HEK293T (cell line): Measurements from ENCODE around the gene TMC4.

ENCODE experiments used
- ARNT ChIP-seq: fragments of 450-650 bp; IDR thresholded peaks from 2 replicates; pipeline ENCODE4 v1.6.1; 2017; ENCODE audit warnings: mild to moderate bottlenecking
- CTBP1 ChIP-seq: fragments of 450-650 bp; IDR thresholded peaks from 2 replicates; pipeline ENCODE4 v1.6.1; 2016; ENCODE audit warnings: borderline replicate concordance
- FOXA1 ChIP-seq: fragments of 450-650 bp; IDR thresholded peaks from 2 replicates; pipeline ENCODE4 v1.6.1; 2016; ENCODE audit warnings: mild to moderate bottlenecking
- FOXK2 ChIP-seq: fragments of 450-650 bp; IDR thresholded peaks from 2 replicates; pipeline ENCODE4 v1.6.1; 2016; ENCODE audit warnings: mild to moderate bottlenecking
- SP1 ChIP-seq: fragments of 450-650 bp; IDR thresholded peaks from 2 replicates; pipeline ENCODE4 v1.6.1; 2017
- SUZ12 ChIP-seq: fragments of 450-650 bp; IDR thresholded peaks from 2 replicates; pipeline ENCODE4 v1.6.1; 2016; ENCODE audit warnings: mild to moderate bottlenecking

DNA sequence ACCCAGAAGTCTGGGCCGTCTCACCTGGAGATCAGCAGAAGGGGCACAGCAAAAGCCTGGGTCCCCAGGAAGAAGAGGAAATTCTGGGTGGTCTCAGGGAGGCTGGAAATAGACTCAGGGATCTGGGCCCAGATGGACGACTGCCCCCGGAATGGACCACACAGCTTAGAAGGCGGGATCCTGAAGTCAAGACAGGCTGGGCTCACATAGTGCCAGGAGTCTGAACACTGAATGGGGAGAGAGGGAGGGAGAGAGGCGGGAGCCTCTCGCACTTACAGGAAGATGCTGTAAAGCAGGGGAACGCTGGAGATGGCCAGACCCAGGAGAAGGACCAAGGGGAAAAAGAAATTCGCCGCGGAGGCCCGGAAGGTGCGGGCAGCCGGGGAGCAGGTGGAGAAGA is 12.1 kb downstream of the TMC4 start:
- TF ChIP-seq SP1 (no peak), ARNT (no peak), FOXA1 (no peak), SUZ12 (no peak), CTBP1 (no peak), FOXK2 (no peak)
